ENCODE results near the gene PNPLA7. TPM values are rescaled to one million over a fixed set of nuclear protein-coding genes. Genes with fewer than 3 reads are reported as not detected.

The PNPLA7 gene
- total RNA-seq, 4 donors from 2014 or later = 10.1 to 23.6 (median 11.6) TPM

DNA sequence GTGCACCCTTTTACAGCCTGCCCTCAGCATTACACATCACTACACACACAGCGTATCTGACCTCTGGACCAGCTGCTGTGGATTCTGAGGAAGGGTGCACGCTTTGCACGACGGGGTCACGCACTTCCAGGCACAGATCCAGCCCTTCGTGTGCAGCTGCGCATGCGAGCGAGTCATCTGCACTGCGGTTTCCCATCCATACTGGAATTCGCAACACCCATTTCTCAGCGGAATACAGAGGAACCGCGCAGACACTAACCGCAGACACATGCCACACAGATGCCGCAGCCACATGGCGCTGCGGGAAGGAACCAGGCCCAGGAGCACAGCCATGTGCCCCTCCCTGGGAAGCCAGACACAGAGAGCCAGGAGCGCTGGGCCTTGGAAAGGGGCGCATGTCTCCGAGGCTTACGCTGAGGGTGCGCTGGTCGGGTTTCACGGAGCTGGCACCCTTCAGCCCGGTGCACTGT lies 43.5 kb downstream of the PNPLA7 start:
- H3K9me3 ChIP-seq = no peaks in the 10 kb centered on the region
- no peaks in the 10 kb centered on the region for H3K36me3 ChIP-seq
- no peak overlapping the region for H3K27ac ChIP-seq
- no peak for DNase-seq
- H3K4me1 ChIP-seq = no peaks in the 10 kb centered on the region
- intact Hi-C loops (cut with DNase I) = no loop called here
- WGBS, 2 donors = 92 to 99% methylated on average over 14 to 26 of the region's 26 CpGs
- no peak for TF ChIP-seq POLR2A (IDR thresholded peaks at IDR 0.05)
- no peak for TF ChIP-seq CTCF (IDR thresholded peaks at IDR 0.05)
- H3K4me3 ChIP-seq (replicated peaks in 1 of 3) = no peak overlapping the region
- no peaks in the 10 kb centered on the region for H3K27me3 ChIP-seq

- H3K27me3 ChIP-seq = no peaks in the 10 kb centered on the region
- no peaks in the 10 kb centered on the region for H3K9me3 ChIP-seq
- H3K4me1 ChIP-seq = no peaks in the 10 kb centered on the region
- H3K4me3 ChIP-seq (replicated peaks in 1 of 3) = no peak overlapping the region
- no peak overlapping the region for H3K27ac ChIP-seq
- intact Hi-C loops (cut with DNase I) = no loop called here
- 69 to 72% methylated on average over 7 to 11 of the region's 15 CpGs for WGBS, 2 donors
- peak; percentile 55 to 74 for DNase-seq
- TF ChIP-seq CTCF (IDR thresholded peaks at IDR 0.05) (no peak), POLR2A (IDR thresholded peaks at IDR 0.05) (no peak)
- H3K36me3 ChIP-seq = no peaks in the 10 kb centered on the region
Observed at GRCh38 chr9:137506274-137506673, 43.9 kb downstream of the PNPLA7 start.

DNA sequence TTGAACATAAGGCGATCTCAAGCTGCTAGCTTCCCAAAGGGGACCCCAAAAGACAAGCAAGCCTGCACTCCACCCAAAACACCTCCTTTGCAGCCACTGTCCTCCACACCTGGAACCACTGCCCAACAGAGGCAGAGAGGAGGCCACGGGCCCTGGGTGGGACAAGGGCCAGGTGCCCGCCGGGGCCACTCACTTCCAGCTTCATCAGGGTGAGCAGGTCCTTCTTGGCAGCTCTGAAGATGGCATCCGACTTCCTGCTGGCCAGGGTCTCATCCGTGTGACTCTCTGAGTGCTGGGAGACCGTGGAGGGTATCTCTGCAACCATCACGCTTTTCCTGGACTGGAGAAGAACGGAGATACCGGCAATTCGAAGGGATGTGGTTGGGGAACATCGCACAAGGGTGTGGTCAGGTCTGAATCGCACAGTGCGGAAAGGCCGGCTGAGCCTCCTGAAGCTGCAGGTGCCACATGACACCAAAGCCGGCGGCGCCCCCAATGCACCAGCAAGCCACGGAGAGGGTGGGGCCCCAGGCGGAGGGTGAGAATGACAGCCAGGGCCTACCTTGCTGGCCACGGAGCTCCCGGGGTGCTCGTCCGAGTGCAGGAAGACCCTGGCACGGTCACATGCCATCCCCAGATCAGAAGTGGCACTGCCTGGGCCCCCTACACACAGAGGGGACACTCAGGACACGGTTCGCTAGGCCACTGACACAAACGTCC lies 44.6 kb downstream of the PNPLA7 start:
- DNase-seq = no peak
- H3K27me3 ChIP-seq = no peaks in the 10 kb centered on the region
- H3K4me1 ChIP-seq = no peaks in the 10 kb centered on the region
- intact Hi-C loops (cut with DNase I) = no loop called here
- H3K9me3 ChIP-seq = no peaks in the 10 kb centered on the region
- no peak overlapping the region for H3K4me3 ChIP-seq (replicated peaks in 1 of 3)
- H3K36me3 ChIP-seq = no peaks in the 10 kb centered on the region
- no peak for TF ChIP-seq CTCF (IDR thresholded peaks at IDR 0.05)
- WGBS, 2 donors = 93 to 95% methylated on average over 19 to 28 of the region's 28 CpGs
- no peak overlapping the region for H3K27ac ChIP-seq

DNA sequence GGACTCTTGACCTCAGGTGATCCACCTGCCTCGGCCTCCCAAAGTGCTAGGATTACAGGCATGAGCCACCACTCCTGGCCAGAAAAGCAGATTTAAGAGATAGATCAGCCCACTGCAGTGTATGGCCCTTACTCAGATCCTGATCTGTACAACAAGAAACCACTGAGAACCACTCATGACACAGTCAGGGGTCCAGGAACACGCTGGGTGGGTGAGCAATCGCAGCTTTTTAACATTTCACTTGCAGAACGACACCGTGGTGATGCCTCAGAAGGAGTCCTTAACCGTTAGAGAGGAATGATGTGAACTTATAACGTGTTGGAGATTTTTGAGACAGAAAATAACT lies 45.8 kb downstream of the PNPLA7 start:
- Histone ChIP-seq H3K9me3 (no peaks in the 10 kb centered on the region), H3K27ac (no peak overlapping the region), H3K4me1 (no peaks in the 10 kb centered on the region), H3K4me3 (replicated peaks in 1 of 3) (no peak overlapping the region), H3K36me3 (peaks cover 0 to 11% of the 10 kb centered on the region in 2 donors), H3K27me3 (no peaks in the 10 kb centered on the region)
- DNase-seq = no peak
- no peak for TF ChIP-seq CTCF (IDR thresholded peaks at IDR 0.05)
- no peak for TF ChIP-seq POLR2A (IDR thresholded peaks at IDR 0.05)
- 91 to 94% methylated on average over 7 of the region's 7 CpGs for WGBS, 2 donors
- intact Hi-C loops (cut with DNase I) = no loop called here

GRCh38 chr9:137502008-137502911 lies 47.9 kb downstream of the PNPLA7 start:
- Histone ChIP-seq H3K4me3 (replicated peaks in 1 of 3) (no peak overlapping the region), H3K27ac (no peak overlapping the region), H3K4me1 (no peaks in the 10 kb centered on the region), H3K9me3 (no peaks in the 10 kb centered on the region), H3K27me3 (no peaks in the 10 kb centered on the region), H3K36me3 (peaks cover 0 to 15% of the 10 kb centered on the region in 2 donors)
- intact Hi-C loops (cut with DNase I) = no loop called here
- no peak for TF ChIP-seq CTCF (IDR thresholded peaks at IDR 0.05)
- TF ChIP-seq POLR2A (IDR thresholded peaks at IDR 0.05) = no peak
- DNase-seq = no peak
- whole genome bisulfite sequencing, 2 donors = 82 to 87% methylated on average over 34 to 36 of the region's 36 CpGs

Data from thyroid gland (tissue), 4 donors.